Smooth muscle cell (in vitro differentiated cells): ENCODE measurements around the gene KCTD3. TPM values are rescaled to one million over a fixed set of nuclear protein-coding genes. Genes with fewer than 3 reads are reported as not detected.

Experiments used
- DNase-seq: peaks from one replicate; lab custom pipeline; 2025; ENCODE audit not compliant: unreplicated experiment; lab: John Stamatoyannopoulos, UW
- H2AFZ ChIP-seq: fragments of 200-600 bp; sonication (generic); 2 replicates; pipeline ENCODE4 v1.6.0; 2016; ENCODE audit warnings: antibody characterized with exemption, low read depth, mild to moderate bottlenecking
- H3F3A ChIP-seq: fragments of 200-600 bp; sonication (generic); 2 replicates; pipeline ENCODE4 v1.6.0; 2017; ENCODE audit warnings: antibody characterized with exemption, low read depth
- H3K27ac ChIP-seq: fragments of 200-600 bp; sonication (generic); 2 replicates; pipeline ENCODE4 v1.5.1; 2016; ENCODE audit warnings: low read depth, mild to moderate bottlenecking
- H3K27me3 ChIP-seq: fragments of 200-600 bp; sonication (generic); 2 replicates; pipeline ENCODE4 v1.6.1; 2016; ENCODE audit warnings: low read depth, mild to moderate bottlenecking
- H3K36me3 ChIP-seq: fragments of 200-600 bp; sonication (generic); 2 replicates; pipeline ENCODE4 v1.5.1; 2016; ENCODE audit warnings: low read depth
- H3K4me1 ChIP-seq: fragments of 200-600 bp; sonication (generic); 2 replicates; pipeline ENCODE4 v1.5.1; 2016; ENCODE audit warnings: low read depth
- H3K4me2 ChIP-seq: fragments of 200-600 bp; sonication (generic); 2 replicates; pipeline ENCODE4 v1.6.0; 2016; ENCODE audit warnings: mild to moderate bottlenecking
- H3K4me3 ChIP-seq: fragments of 200-600 bp; sonication (generic); 2 replicates; pipeline ENCODE4 v1.5.1; 2016; ENCODE audit warnings: mild to moderate bottlenecking
- H3K79me2 ChIP-seq: fragments of 200-600 bp; sonication (generic); 2 replicates; pipeline ENCODE4 v1.6.0; 2016; ENCODE audit warnings: low read depth, mild to moderate bottlenecking
- H3K9ac ChIP-seq: fragments of 200-600 bp; sonication (generic); 2 replicates; pipeline ENCODE4 v1.6.0; 2016; ENCODE audit warnings: low read depth
- H3K9me3 ChIP-seq: fragments of 200-600 bp; sonication (generic); replicated peaks from 2 replicates; pipeline ENCODE4 v1.5.1; 2016; ENCODE audit warnings: low read depth
- H4K20me1 ChIP-seq: fragments of 200-600 bp; sonication (generic); 2 replicates; pipeline ENCODE4 v1.6.0; 2016; ENCODE audit warnings: low read depth
- WGBS: methylation state at CpG from one replicate; pipeline ENCODE4 v1.1.7; 2016; ENCODE audit warnings: low lambda C conversion rate; 5-methylcytosine and 5-hydroxymethylcytosine counted together
- polyA plus RNA-seq: library from polyadenylated mRNA; unstranded; fragments of >200 nt; fragmentation: Nextera tagmentation; extraction: Ambion mirVana; gene quantifications from 2 replicates; pipeline ENCODE4 v1.2.1, GENCODE V29; 2016
- total RNA-seq: library from RNA; depleted of rRNA; stranded (reverse); fragments of >200 nt; gene quantifications from 2 replicates; pipeline ENCODE4 v1.2.3, GENCODE V29; 2014
- TF ChIP-seq, protein P1 (sequence below): fragments of 200-600 bp; sonication (generic); IDR thresholded peaks from 2 replicates; pipeline ENCODE4 v1.5.1; 2017; ENCODE audit warnings: borderline replicate concordance, mild to moderate bottlenecking, antibody characterized with exemption; ENCODE audit not compliant: insufficient read depth, poor library complexity, severe bottlenecking

The KCTD3 gene
- total and polyA plus RNA-seq, 2 experiments from 2014 or later: 15.7 to 33.3 TPM

DNA sequence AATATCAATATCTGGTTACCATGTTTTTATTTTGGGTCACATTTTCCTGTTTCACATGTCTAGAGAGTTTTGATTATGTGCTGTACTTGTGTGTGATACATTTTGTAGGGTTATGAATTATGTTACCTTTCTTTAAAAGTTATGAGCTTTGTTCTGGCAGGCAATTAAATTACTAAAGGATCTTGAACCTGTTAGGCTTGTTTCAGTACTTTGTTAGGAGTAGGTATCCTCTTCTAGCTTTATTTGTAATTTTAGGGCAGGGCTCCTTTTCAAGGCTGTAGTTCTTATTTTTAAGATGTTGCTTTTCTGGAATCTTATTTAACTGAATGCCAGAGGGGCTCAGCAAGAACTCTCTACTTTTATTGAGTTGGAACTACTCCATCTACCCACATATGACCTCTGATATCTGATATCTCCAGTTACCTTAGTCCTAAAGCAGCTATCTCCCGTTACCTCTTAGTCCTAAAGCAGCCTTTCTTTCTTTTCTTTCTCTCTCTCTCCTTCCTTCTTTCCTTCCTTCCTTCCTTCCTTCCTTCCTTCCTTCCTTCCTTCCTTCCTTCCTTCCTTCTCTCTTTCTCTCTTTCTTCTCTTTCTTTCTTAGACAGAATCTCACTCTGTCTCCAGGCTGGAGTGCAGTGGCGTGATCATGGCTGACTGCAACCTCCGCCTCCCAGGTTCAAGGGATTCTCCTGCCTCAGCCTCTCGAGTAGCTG lies 23.8 kb downstream of the KCTD3 start:
- Histone ChIP-seq H3K9ac (no peak overlapping the region), H3K27ac (no peak overlapping the region), H3K36me3 (no peaks in the 10 kb centered on the region), H3F3A (no peaks in the 10 kb centered on the region), H4K20me1 (peaks cover 7% of the 10 kb centered on the region), H3K4me3 (no peak overlapping the region), H3K4me2 (no peak overlapping the region), H2AFZ (no peak overlapping the region), H3K79me2 (no peaks in the 10 kb centered on the region), H3K9me3 (no peaks in the 10 kb centered on the region), H3K27me3 (no peaks in the 10 kb centered on the region), H3K4me1 (no peaks in the 10 kb centered on the region)
- TF ChIP-seq, protein P1, sequence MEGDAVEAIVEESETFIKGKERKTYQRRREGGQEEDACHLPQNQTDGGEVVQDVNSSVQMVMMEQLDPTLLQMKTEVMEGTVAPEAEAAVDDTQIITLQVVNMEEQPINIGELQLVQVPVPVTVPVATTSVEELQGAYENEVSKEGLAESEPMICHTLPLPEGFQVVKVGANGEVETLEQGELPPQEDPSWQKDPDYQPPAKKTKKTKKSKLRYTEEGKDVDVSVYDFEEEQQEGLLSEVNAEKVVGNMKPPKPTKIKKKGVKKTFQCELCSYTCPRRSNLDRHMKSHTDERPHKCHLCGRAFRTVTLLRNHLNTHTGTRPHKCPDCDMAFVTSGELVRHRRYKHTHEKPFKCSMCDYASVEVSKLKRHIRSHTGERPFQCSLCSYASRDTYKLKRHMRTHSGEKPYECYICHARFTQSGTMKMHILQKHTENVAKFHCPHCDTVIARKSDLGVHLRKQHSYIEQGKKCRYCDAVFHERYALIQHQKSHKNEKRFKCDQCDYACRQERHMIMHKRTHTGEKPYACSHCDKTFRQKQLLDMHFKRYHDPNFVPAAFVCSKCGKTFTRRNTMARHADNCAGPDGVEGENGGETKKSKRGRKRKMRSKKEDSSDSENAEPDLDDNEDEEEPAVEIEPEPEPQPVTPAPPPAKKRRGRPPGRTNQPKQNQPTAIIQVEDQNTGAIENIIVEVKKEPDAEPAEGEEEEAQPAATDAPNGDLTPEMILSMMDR: no peak
- DNase-seq: no peak
- WGBS: 98% methylated on average over 4 of the region's 4 CpGs

DNA sequence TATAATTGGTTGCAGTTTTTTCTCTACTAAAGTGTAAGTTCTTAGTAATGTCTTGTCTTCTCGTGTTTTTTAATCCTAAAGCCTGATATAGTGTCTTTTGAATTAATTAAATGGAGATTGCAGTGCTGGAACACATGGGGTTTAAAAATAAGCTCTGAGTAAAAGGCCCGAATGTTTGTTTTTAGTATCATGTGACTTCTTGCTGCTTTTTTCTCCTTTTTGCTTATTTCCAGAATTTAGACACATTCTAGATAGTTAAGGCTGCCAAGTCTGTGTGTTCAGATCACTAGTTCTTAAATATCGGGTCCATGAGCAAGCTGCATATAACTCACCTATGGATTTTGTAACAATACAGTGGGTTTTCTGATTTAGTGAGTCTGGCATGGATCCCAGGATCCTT lies 27.5 kb downstream of the KCTD3 start:
- no peak overlapping the region for H3K4me2 ChIP-seq
- H2AFZ ChIP-seq: no peak overlapping the region
- WGBS: 91% methylated on average over 3 of the region's 3 CpGs
- DNase-seq: no peak
- H3K9me3 ChIP-seq: no peaks in the 10 kb centered on the region
- H4K20me1 ChIP-seq: peaks cover 7% of the 10 kb centered on the region
- no peaks in the 10 kb centered on the region for H3K27me3 ChIP-seq
- TF ChIP-seq, protein P1: no peak
- H3F3A ChIP-seq: no peaks in the 10 kb centered on the region
- H3K27ac ChIP-seq: no peak overlapping the region
- H3K4me3 ChIP-seq: no peak overlapping the region
- peaks cover 8% of the 10 kb centered on the region for H3K4me1 ChIP-seq
- no peaks in the 10 kb centered on the region for H3K36me3 ChIP-seq
- no peaks in the 10 kb centered on the region for H3K79me2 ChIP-seq
- H3K9ac ChIP-seq: no peak overlapping the region

DNA sequence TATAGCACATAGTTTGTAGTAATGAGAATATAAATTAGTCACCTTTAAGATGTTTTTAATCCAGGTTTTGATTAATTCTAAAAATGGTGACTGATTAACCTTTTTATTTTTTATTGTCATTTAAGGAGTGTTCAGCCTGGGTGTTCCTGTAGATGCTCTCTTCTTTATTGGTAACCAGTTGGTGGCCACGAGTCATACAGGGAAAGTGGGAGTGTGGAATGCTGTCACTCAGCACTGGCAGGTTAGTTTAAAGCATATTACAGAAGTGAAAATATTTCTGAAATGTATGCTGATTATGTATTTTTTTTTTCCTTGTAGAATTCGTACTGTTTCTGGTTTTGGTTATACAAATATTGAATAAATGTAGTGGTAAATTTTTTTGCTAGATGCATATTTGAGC lies 28.1 kb downstream of the KCTD3 start:
- peaks cover 14% of the 10 kb centered on the region for H3K4me1 ChIP-seq
- no peaks in the 10 kb centered on the region for H3K9me3 ChIP-seq
- H3F3A ChIP-seq: no peaks in the 10 kb centered on the region
- TF ChIP-seq, protein P1: no peak
- H3K36me3 ChIP-seq: no peaks in the 10 kb centered on the region
- H3K27me3 ChIP-seq: no peaks in the 10 kb centered on the region
- no peak overlapping the region for H3K4me3 ChIP-seq
- no peak overlapping the region for H2AFZ ChIP-seq
- WGBS: 69% methylated on average over 2 of the region's 2 CpGs
- H3K79me2 ChIP-seq: no peaks in the 10 kb centered on the region
- H3K4me2 ChIP-seq: no peak overlapping the region
- H3K27ac ChIP-seq: no peak overlapping the region
- peaks cover 7% of the 10 kb centered on the region for H4K20me1 ChIP-seq
- no peak for DNase-seq
- H3K9ac ChIP-seq: no peak overlapping the region

DNA sequence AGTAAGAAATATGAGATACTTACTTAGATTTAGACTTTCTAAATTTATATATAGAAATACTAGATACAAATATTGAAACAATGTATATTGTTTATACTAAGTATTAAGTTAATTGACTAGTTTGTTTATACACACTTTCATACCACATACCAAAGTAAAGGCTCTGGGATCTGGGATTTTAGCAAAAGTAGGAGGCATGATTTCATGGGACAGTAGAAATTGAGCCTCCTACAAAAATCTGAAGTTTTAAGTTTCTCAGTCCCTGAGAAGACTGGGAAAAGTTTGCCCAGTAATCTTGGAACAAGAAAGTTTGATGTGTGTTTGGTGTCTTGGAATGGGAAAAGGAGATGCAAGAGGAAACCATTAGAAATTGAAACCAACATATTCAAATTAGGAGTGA lies 30.9 kb downstream of the KCTD3 start:
- no peaks in the 10 kb centered on the region for H3K27me3 ChIP-seq
- H3K27ac ChIP-seq: no peak overlapping the region
- H3K9ac ChIP-seq: no peak overlapping the region
- no peak overlapping the region for H2AFZ ChIP-seq
- H3K4me3 ChIP-seq: no peak overlapping the region
- no peak for DNase-seq
- peaks cover 28% of the 10 kb centered on the region for H3K4me1 ChIP-seq
- peaks cover 7% of the 10 kb centered on the region for H4K20me1 ChIP-seq
- no peaks in the 10 kb centered on the region for H3K9me3 ChIP-seq
- H3K79me2 ChIP-seq: no peaks in the 10 kb centered on the region
- TF ChIP-seq, protein P1: no peak
- H3F3A ChIP-seq: no peaks in the 10 kb centered on the region
- H3K36me3 ChIP-seq: no peaks in the 10 kb centered on the region
- H3K4me2 ChIP-seq: no peak overlapping the region
